Right ventricle myocardium inferior (tissue), 1 donor: Measurements from ENCODE around the gene MCM8. TPM values are rescaled to one million over a fixed set of nuclear protein-coding genes. Genes with fewer than 3 reads are reported as not detected.

Experiments used
- ATAC-seq: fragments of 200-7000 bp; cut with Tn5 transposase; one replicate; pipeline ENCODE4 v1.9.1; 2020; ENCODE audit warnings: mild to moderate bottlenecking, moderate library complexity
- DNase-seq: peaks from one replicate; pipeline ENCODE4 v3.0.0; 2021; ENCODE audit errors: missing footprints
- intact Hi-C: fragments of 100-400 bp; cut with DNase I; formaldehyde crosslinking; loops from one replicate; pipeline ENCODE4 v1.11.0; 2022
- total RNA-seq: library from RNA; stranded (reverse); fragmentation: NEBNext Ultra II Directional; extraction: Animal tissue kit (Norgen Biotek cat#: 25700); gene quantifications from one replicate; pipeline ENCODE4 v1.2.1, GENCODE V29; 2021
- donor health status: DM: no; HTN: yes; CAD: no; lungs with severe emphysema.

The MCM8 gene
- total RNA-seq, 1 donor from 2014 or later = 6.4 TPM

DNA sequence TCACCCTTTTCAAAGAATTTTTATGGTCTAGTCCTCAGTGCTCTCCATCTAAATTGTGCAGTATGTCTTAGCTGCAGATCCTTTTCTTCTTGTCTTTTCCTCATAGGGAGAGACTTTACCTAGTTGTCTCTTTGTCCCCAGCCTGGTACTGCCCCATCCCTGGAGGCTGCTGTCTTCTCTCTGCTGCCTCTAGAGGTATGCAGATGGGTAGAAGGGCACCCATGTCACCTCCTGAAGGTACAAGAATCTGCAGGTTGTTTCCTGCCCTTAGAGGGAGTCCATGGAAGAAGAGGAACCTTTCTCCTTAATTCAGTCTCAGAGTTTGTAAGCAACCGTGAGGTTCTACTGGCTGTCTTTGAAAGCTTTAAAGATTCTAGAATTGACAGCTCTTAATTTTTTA lies 39.1 kb downstream of the MCM8 start:
- DNase-seq (no peak), ATAC-seq (no peak)
- intact Hi-C loops = no loop called here

DNA sequence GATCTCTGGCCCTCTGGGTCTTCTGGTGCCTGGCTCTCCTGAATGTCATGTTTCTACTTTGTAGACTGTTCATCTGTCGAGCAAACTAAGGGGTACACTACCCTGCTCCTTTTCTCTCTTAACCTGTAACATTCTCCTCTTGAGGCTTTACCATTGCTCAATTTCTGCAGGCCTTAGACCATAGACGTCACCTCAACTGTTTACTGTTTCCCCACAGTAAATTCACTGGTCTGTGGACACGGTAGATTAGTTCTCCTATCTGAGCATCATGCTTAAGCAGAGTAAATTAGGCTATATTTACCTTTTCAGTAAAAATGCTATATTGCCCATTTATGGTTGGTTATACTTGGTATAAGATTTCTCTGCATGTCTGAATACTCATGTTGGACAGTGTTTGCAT lies 40.5 kb downstream of the MCM8 start:
- intact Hi-C loops = no loop called here
- ATAC-seq (no peak), DNase-seq (no peak)

DNA sequence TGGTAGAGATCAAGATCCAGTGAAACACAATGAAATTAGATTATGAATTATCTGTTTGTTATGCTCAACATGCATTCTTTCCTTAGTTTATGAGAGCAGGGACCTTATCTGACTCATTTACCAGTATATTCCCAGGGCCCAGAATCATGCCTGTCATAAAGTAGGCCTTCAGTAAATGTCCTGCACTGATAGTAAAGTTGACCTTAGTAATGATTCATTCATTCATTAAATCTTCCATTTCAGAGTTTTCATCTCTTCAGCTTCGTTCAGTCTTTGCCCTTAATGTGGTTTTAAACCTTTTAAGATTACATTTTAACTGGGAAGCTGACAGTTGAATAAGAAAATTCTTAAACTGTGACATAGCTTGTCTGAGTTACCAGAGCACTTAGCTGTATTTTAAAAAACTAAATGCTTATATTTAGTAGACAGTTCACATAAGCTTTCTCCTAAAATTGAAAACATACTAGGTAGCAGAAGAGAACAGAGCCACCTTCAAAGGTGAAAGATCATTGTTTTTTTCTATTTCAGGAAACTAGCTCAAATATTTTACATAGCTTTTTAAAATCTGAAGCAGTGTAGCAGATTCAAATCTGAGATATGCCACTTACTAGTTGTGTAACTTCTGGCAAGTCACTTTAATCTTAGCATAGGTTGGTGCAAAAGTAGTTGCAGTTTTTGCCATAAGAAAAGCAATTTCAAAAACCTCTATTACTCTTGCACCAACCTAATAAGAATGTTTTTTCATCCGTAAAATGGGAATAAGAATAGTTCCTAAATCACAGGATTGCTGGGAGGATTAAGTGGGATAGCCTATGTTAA lies 41.4 kb downstream of the MCM8 start:
- ATAC-seq = no peak
- intact Hi-C loops = no loop called here
- no peak for DNase-seq

DNA sequence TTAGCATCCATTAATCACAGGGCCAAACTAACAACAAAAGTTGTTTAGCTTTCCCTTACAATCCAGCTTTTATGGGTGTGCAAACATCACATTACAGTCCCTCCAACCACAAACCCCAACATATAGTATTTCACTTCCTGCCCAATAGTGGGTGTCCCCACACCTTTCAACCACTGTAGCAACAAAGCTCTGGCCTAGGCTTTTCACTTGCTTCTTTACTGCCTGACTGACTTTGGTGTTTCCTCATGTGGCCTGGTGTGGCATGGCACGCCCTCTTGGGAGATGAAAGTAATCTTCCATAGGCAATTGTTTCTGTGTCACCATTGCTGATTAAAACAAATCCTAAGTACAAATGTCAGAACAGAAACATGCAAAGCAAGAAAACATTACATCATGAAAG lies 46.3 kb downstream of the MCM8 start:
- ATAC-seq (no peak), DNase-seq (no peak)
- intact Hi-C loops = no loop called here

DNA sequence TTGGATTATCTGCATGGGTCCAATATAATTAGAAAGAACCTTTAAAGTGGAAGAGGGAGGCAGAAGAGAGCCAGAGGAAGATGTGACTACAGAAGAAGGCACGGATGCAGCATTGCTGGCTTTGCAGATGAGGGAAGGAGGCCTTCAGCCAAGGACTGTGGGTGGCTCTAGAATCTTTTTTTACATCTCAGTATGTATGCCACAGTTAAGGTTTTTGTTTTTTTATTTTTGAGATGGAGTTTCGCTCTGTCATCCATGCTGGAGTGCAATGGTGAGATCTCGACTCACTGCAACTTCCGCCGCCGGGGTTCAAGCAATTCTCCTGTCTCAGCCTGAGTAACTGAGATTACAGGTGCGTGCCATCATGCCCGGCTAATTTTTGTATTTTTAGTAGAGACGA lies 49.3 kb downstream of the MCM8 start:
- ATAC-seq = no peak
- intact Hi-C loops = no loop called here
- DNase-seq = no peak

DNA sequence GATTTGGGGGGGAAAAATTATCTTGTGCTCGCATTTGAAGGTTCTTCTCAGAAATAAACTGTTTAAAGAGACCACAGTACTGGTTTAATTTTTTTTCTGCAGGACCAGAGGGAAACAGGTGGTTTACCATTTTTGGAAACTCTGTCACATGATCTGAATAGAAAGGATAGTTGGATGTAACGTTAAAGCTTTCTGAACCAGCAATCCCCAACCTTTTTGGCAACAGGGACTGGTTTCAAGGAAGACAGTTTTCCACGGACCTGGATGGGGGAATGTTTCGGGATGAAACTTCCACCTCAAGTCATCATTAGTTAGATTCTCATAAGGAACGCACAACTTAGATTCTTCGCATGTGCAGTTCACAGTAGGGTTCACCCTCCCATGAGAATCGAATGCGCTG lies 50.4 kb downstream of the MCM8 start:
- DNase-seq = no peak

DNA sequence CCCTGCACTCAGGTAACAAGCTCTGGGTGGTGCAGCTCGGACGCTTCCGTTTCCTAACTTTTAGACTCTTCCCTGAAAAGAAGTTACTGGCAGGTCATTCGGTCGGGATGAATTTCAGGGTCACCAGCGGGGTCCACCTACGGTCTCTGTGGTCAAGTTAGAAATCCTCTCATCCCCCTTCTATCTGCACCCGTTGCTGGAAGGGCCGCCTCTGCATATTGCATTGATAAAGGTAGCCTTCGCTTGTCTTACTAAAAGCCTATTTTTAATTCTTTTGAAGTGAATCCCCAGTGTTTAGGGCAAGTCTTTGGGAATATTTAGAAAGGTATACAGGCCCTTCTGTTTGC lies 56.1 kb downstream of the MCM8 start:
- DNase-seq (peak; percentile 62), ATAC-seq (no peak)
- intact Hi-C loops = no loop called here

More for the DNA sequence above, 50.4 kb downstream of the MCM8 start:
- intact Hi-C loops = no loop called here
- no peak for ATAC-seq

DNA sequence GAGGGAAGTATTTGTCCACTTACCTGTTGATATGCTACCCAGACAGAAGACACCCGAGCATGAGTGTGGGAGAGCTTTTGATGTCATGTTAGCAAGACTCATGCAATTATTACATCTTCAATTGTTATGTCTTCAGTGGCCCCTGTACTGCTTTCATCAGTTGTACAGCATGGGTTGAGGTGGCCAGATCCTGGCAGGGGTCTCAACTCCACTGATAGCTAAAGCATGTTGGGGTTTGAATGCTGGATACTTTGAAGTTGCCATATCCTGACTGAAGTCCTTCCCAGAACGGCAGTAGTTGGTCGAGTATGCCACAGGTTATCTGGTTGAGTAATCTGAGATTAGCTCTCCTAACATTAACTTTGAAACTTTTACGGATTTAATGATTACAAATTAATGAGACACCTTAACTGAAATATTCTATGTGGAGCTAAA lies 56.7 kb downstream of the MCM8 start:
- ATAC-seq (no peak), DNase-seq (no peak)
- intact Hi-C loops = no loop called here

DNA sequence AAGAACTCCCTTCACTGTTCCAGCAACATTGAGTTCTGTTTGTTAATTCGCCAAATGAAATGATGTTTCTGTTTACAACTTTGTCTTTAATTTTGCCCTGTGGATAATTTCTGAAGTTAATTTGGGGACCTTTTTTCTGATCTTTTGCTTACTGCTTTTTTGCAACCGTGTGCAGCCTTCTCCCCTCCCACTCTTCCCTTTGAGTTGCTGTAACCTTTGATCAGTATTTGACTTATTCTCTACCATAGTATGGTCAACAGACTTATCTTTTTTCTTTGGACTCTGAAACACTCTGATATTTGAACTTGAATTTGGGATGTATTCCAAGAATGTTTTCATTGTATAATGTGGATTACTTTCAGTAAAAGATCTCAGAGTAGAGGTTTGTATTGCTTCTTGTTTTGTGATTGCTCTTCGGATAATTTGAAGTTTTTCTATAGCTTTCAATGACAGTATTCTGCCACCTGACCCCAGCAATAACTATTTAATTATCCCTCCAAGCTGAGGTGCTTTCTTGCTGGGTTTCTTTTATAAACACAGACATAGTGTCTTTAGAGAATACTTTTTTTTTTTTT lies 57.2 kb downstream of the MCM8 start:
- DNase-seq = no peak
- ATAC-seq = no peak
- intact Hi-C loops = no loop called here

DNA sequence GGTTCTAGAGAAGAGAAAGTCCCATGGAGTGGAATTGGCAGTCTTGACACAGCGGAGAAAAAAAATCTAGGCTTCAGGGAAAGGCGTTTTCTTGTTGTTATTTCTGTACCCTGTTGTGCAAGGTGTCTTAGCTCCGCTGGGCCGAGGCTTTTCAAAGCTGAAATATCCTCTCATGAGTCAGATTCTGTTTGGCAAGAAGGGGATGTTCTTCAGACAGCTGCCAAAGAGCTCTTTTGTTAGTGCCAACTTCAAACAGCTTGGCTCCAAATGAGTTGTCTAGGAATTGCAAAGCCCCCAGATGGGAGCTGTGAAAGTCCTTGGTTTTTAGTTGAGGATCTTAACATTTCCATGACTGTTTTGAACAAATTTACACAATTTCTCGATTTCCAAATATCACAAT lies 57.8 kb downstream of the MCM8 start:
- peak; percentile 25 for ATAC-seq

DNA sequence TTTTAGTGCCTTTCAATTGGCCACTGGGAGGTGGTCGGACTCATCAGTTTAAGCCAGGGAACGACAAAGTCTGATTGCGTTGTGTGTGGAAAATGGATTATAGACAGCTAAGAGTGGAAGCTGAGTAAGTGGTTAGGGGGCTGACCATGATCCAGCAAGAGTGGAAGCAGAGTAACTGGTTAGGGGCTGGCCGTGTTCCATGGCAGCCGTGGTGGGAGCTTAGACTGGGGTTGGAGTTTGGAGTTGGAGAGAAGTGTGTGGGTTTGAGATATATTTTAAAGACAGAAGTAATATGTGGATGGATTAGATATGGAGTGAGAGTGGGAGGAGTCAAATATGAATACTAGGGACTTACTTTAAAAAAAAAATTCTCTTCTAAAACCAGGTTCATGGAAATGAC lies 61.7 kb downstream of the MCM8 start:
- DNase-seq = no peak
- intact Hi-C loops = no loop called here
- ATAC-seq = no peak

More for the DNA sequence above, 57.8 kb downstream of the MCM8 start:
- intact Hi-C loops = no loop called here
- no peak for DNase-seq

DNA sequence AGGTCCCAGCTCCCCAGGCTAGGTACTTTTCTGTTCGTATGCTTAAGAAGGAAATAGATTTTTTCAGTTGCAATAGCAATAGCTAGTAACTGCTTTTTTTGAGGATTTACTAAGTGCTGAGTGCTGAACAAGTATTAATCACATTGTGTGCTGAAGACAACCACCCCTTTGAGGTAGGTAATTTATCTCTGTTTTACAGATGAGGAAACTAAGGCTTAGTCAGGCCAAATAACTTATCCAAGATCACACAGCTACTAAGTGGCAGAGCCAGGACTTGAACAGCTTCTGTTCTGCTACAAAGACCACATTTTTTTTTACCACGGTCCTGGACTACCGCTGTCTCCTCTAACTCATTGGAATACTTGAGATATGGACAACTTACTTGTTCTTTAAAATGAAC lies 63.6 kb downstream of the MCM8 start:
- no peak for ATAC-seq
- intact Hi-C loops = no loop called here
- DNase-seq = no peak

DNA sequence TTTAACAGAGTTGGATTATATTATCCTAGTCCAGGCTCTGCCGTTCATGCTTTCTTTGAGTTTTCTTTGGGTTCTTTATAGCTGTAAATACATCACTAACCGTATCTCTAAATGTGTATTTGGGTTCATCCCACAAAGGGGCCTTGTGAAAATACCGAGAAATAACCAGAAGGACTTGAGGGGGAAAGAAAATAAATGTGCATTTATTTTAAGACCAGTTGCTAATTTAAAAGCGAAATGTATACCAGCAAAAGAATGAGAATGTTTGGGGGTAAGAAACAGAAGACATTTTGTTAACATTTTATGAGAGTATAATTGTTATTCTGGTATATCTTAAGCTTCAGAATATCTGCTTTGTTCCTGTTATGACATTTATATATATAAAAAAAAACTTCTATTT lies 64.5 kb downstream of the MCM8 start:
- no peak for DNase-seq
- no peak for ATAC-seq
- intact Hi-C loops = no loop called here

DNA sequence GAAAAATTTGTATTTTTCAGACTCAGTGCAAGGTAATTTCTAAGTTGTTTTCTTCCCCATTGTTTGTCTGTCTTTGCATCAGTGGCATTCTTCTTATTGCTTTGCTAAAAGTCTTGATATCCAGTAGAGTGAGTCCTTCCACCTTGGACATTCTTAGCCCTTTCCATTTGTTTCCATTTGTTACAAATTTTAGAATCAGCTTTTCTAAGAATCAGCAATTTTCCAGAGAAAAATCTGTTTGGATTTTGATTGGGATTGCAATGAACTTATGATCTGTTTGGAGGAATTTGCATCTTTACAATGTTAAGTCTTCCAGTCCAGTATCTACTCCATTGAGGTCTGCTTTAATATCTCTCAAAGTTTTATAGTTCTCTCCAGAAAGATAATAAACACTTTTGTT lies 67.0 kb downstream of the MCM8 start:
- ATAC-seq (no peak), DNase-seq (no peak)
- intact Hi-C loops = no loop called here

DNA sequence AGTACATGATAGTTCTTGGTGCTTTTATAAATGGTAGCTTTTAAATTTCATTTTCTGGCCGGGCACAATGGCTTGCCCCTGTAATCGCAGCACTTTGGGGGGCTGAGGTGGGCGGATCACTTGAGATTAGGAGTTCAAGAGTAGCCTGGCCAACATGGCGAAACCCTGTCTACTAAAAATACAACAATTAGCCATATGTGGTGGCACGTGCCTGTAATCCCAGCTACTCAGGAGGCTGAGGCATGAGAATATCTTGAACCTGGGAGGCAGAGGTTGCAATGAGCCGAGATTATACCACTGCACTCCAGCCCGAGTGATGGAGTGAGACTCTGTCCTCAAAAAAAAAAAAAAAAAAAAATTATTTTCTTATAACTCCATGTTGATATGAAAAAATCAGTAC lies 67.4 kb downstream of the MCM8 start:
- ATAC-seq (no peak), DNase-seq (no peak)
- intact Hi-C loops = no loop called here

DNA sequence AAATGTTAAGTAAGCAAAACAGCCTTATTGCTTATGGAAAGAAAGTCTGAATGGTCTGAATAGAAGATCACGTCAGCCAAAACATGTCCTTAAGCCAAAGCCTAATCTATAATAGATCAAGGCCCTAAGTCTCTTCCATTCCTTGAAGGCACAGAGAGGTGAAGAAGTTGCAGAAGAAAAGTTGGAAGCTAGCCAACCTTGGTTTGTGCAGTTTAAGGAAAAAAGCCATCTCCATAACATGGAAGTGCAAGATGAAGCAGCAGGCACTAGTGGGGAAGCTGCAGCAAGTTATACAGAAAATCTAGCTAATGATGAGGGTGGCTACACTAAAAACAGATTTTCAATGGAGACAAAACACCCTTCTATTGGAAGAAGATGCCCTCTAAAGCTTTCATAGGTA lies 74.3 kb downstream of the MCM8 start:
- no peak for ATAC-seq
- DNase-seq = no peak
- intact Hi-C loops = no loop called here

DNA sequence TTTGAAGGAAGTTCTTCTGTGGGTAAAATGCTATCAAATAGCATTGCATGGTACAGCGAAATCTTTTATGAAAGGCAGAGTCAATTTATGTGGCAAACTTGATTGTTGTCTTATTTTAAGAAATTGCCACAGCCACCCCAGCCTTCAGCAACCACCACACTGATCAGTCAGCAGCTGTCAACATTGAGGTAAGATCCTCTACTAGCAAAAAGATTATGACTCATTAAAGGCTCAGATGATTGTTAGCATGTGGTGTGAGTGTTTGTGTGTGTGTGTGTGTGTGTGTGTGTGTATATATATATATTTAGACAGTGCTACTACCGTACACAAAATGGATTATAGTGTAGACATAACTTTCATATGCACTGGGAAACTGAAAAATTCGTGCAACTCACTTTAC lies 75.6 kb downstream of the MCM8 start:
- DNase-seq (no peak), ATAC-seq (no peak)
- intact Hi-C loops = no loop called here

DNA sequence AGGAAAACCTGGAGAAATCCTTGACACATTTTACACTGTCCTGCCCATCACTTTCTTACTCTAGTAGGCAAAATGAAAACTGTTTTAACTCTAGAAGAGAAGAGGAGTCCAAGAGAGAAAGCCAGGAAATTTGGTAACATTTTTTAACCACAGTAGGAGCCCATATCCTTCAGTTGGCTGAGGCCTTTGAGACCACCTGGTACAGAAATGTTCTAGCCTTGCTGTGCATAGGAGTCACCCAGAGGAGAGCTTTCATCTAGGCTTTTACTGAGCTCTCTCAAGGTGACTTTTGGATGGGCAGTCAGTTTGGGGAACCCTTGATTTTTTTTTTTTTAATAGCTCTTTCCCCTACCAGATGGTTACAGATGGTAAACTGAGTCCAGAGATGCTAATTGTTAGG lies 78.4 kb downstream of the MCM8 start:
- intact Hi-C loops = no loop called here
- no peak for ATAC-seq
- no peak for DNase-seq

DNA sequence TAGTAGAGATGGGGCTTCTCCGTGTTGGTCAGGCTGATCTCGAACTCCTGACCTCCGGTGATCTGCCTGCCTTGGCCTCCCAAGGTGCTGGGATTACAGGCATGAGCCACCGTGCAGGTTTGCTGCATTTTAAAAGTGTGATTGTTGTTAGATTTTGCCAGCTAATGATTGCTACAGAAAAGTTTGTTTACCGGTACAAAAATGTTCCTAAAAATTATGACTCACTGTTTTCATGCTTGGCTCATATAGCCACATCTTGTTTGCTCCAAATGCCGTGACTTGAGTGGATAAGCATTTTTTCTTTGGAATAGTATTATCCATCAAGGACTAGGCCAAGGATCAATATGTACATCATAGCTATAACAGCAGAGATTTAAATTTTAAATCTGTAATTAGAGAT lies 79.1 kb downstream of the MCM8 start:
- no peak for ATAC-seq
- intact Hi-C loops = no loop called here

DNA sequence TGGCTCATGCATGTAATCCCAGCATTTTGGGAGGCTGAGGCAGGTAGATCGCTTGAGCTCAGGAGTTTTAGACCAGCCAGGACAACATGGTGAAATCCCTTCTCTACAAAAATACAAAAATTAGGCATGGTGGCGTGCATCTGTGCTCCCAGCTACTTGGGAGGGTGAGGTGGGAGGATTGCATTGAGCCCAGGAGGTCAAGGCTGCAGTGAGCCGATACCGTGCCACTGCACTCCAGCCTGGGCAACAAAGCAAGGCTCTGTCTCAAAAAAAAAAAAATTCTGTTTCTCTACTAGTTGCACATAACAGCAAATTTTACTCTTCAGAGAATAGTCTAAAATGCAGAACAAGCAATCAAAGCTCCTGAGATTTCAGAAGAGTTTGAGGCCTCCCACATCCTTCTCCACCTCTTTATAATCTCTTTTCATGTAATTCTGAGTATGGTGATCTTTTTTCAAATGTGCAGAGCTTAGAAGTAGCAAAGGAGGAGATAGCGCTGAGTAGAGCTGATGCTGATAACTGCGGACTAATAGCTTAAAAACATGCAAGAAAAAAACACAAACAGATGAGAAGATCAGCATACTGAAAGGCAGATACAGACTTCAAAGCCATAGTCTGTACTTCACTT lies 80.1 kb downstream of the MCM8 start:
- DNase-seq (no peak), ATAC-seq (no peak)
- intact Hi-C loops = no loop called here

More for the DNA sequence above, 79.1 kb downstream of the MCM8 start:
- DNase-seq = no peak
